Naive thymus-derived CD8-positive, alpha-beta T cell (primary cell): ENCODE results near the gene TMEM92. TPM values are rescaled to one million over a fixed set of nuclear protein-coding genes. Genes with fewer than 3 reads are reported as not detected.
"Not testable (repeated sequence)": the region's sequence is repeated elsewhere in the genome, so short reads cannot be mapped to it uniquely, and the experiment has no call there.

Experiments
- ATAC-seq, 2 donors: fragments of 150-1000 bp; cut with Tn5 transposase in 1 of 2; sonication (Bioruptor Pico), chemical (Tn5 transposase) in 1 of 2; 1 replicate in 1 of 2; 2 replicates in 1 of 2; pipeline ENCODE4 v1.10.0; 2021; ENCODE audit warnings: mild to moderate bottlenecking in 2 of 2, moderate library complexity in 2 of 2
- POLR2A ChIA-PET: fragments of 350-600 bp; sonication (Branson Sonifier 250); formaldehyde crosslinking; loops from one replicate; lab custom pipeline; 2021; ENCODE audit warnings: antibody characterized with exemption; lab: Charles Lee
- DNase-seq, 10 donors: peaks; one replicate each; pipeline versions ENCODE4 v3.0.0 to v3.0.0-alpha.2; 2020 to 2022
- H3K27ac Mint-ChIP-seq, 10 donors: one replicate each; pipeline ENCODE4 v1.8.0; 2020 to 2022; ENCODE audit warnings: mild to moderate bottlenecking in 10 of 10, mixed read lengths in 10 of 10, moderate library complexity in 4 of 10, inconsistent platforms in 1 of 10
- H3K27me3 Mint-ChIP-seq, 5 donors: one replicate each; pipeline ENCODE4 v1.8.0; 2021 to 2022; ENCODE audit warnings: mixed read lengths in 5 of 5
- H3K36me3 Mint-ChIP-seq, 3 donors: one replicate each; pipeline ENCODE4 v1.8.0; 2020 to 2022; ENCODE audit warnings: mixed read lengths in 3 of 3, mild to moderate bottlenecking in 2 of 3, inconsistent platforms in 1 of 3
- H3K4me1 Mint-ChIP-seq, 4 donors: one replicate each; pipeline ENCODE4 v1.8.0; 2021 to 2022; ENCODE audit warnings: mixed read lengths in 4 of 4
- H3K4me3 Mint-ChIP-seq, 10 donors: one replicate each; pipeline ENCODE4 v1.8.0; 2020 to 2022; ENCODE audit warnings: mild to moderate bottlenecking in 10 of 10, mixed read lengths in 10 of 10, moderate library complexity in 6 of 10, inconsistent platforms in 1 of 10
- H3K9me3 Mint-ChIP-seq, 9 donors: one replicate each; pipeline ENCODE4 v1.8.0; 2020 to 2022; ENCODE audit warnings: mixed read lengths in 9 of 9, mild to moderate bottlenecking in 3 of 9, inconsistent platforms in 1 of 9, moderate library complexity in 1 of 9
- polyA plus RNA-seq, 3 donors: library from polyadenylated mRNA; unstranded; fragments of 300-500 nt; fragmentation: Illumina TruSeq; gene quantifications; one replicate each; pipeline ENCODE4 v1.2.3, GENCODE V29; 2021
- total RNA-seq, 8 experiments: library from RNA in 2 of 8; stranded (reverse) in 2 of 8; gene quantifications; one replicate each; pipeline ENCODE4 v1.2.3 and lab custom pipeline; 2021 to 2026

TMEM92 gene
- total and polyA plus RNA-seq, 5 experiments from 2014 or later: not detected

GRCh38 chr17:50299776-50300175, 25.5 kb downstream of the TMEM92 start:
- POLR2A ChIA-PET: no interaction called here
- no peaks in the 10 kb centered on the region for H3K36me3 Mint-ChIP-seq
- no peaks in the 10 kb centered on the region for H3K4me1 Mint-ChIP-seq
- no peak overlapping the region for H3K27ac Mint-ChIP-seq
- H3K4me3 Mint-ChIP-seq: no peak overlapping the region
- H3K9me3 Mint-ChIP-seq: no peaks in the 10 kb centered on the region
- H3K27me3 Mint-ChIP-seq: peaks cover 0 to 17% (median 8%) of the 10 kb centered on the region in 5 donors
- ATAC-seq (no peak), DNase-seq (no peak)

GRCh38 chr17:50300824-50301223, 26.6 kb downstream of the TMEM92 start:
- not testable (repeated sequence) for H3K36me3 Mint-ChIP-seq, ATAC-seq, H3K4me1 Mint-ChIP-seq, H3K27ac Mint-ChIP-seq, H3K4me3 Mint-ChIP-seq, H3K9me3 Mint-ChIP-seq, DNase-seq
- H3K27me3 Mint-ChIP-seq: peaks cover 2 to 18% (median 14%) of the 10 kb centered on the region in 5 donors
- POLR2A ChIA-PET: interaction anchor here (0.5 kb wide), 1 partner anchor 1376 kb away, joined by 3 read pairs; no protein-coding TSS in a partner anchor

GRCh38 chr17:50301891-50302584, 27.8 kb downstream of the TMEM92 start:
- no peaks in the 10 kb centered on the region for H3K36me3 Mint-ChIP-seq
- H3K4me1 Mint-ChIP-seq: no peaks in the 10 kb centered on the region
- H3K4me3 Mint-ChIP-seq: no peak overlapping the region
- POLR2A ChIA-PET: no interaction called here
- H3K27me3 Mint-ChIP-seq: peaks cover 4 to 17% (median 16%) of the 10 kb centered on the region in 5 donors
- no peaks in the 10 kb centered on the region for H3K9me3 Mint-ChIP-seq
- H3K27ac Mint-ChIP-seq: peak overlapping the region in 1 of 10 donors; percentile 5
- ATAC-seq: no peak
- DNase-seq: no peak

GRCh38 chr17:50303051-50303450, 28.8 kb downstream of the TMEM92 start:
- no peaks in the 10 kb centered on the region for H3K36me3 Mint-ChIP-seq
- H3K9me3 Mint-ChIP-seq: no peaks in the 10 kb centered on the region
- H3K27me3 Mint-ChIP-seq: peaks cover 4 to 16% (median 14%) of the 10 kb centered on the region in 5 donors
- ATAC-seq: no peak
- POLR2A ChIA-PET: no interaction called here
- DNase-seq: no peak
- no peak overlapping the region for H3K27ac Mint-ChIP-seq
- no peak overlapping the region for H3K4me3 Mint-ChIP-seq
- no peaks in the 10 kb centered on the region for H3K4me1 Mint-ChIP-seq

- H3K36me3 Mint-ChIP-seq: no peaks in the 10 kb centered on the region
These were observed 29.3 kb downstream of the TMEM92 start for GRCh38 chr17:50303596-50303995.

GRCh38 chr17:50304781-50305404, 30.6 kb downstream of the TMEM92 start:
- DNase-seq (no peak), ATAC-seq (no peak)
- H3K27ac Mint-ChIP-seq: peak overlapping the region in 1 of 10 donors; percentile 51
- H3K4me3 Mint-ChIP-seq: no peak overlapping the region
- H3K36me3 Mint-ChIP-seq: no peaks in the 10 kb centered on the region
- H3K27me3 Mint-ChIP-seq: peaks cover 4 to 16% (median 14%) of the 10 kb centered on the region in 5 donors
- POLR2A ChIA-PET: no interaction called here
- H3K9me3 Mint-ChIP-seq: no peaks in the 10 kb centered on the region
- no peaks in the 10 kb centered on the region for H3K4me1 Mint-ChIP-seq

More at GRCh38 chr17:50303596-50303995, 29.3 kb downstream of the TMEM92 start:
- Mint-ChIP-seq H3K27ac (no peak overlapping the region), H3K4me1 (no peaks in the 10 kb centered on the region), H3K27me3 (peaks cover 4 to 16% (median 14%) of the 10 kb centered on the region in 5 donors), H3K9me3 (no peaks in the 10 kb centered on the region), H3K4me3 (no peak overlapping the region)
- ATAC-seq (no peak), DNase-seq (no peak)
- POLR2A ChIA-PET: no interaction called here

GRCh38 chr17:50307654-50308053, 33.4 kb downstream of the TMEM92 start:
- Mint-ChIP-seq H3K36me3 (no peaks in the 10 kb centered on the region), H3K4me3 (no peak overlapping the region), H3K27ac (no peak overlapping the region), H3K4me1 (no peaks in the 10 kb centered on the region), H3K9me3 (no peaks in the 10 kb centered on the region), H3K27me3 (peaks cover 8 to 41% (median 20%) of the 10 kb centered on the region in 5 donors)
- DNase-seq: no peak
- no peak for ATAC-seq
- POLR2A ChIA-PET: interaction anchor here (0.7 kb wide), 2 partner anchors 9 to 205 kb away, joined by 3 to 4 read pairs; no protein-coding TSS in a partner anchor

GRCh38 chr17:50308666-50309065, 34.4 kb downstream of the TMEM92 start:
- Mint-ChIP-seq H3K27me3 (peaks cover 12 to 45% (median 23%) of the 10 kb centered on the region in 5 donors), H3K4me3 (no peak overlapping the region), H3K36me3 (no peaks in the 10 kb centered on the region), H3K4me1 (no peaks in the 10 kb centered on the region), H3K27ac (no peak overlapping the region), H3K9me3 (no peaks in the 10 kb centered on the region)
- no peak for DNase-seq
- no peak for ATAC-seq
- POLR2A ChIA-PET: no interaction called here

- Mint-ChIP-seq H3K27ac (peak overlapping the region in 1 of 10 donors; percentile 53), H3K4me1 (no peaks in the 10 kb centered on the region), H3K27me3 (peaks cover 13 to 32% (median 23%) of the 10 kb centered on the region in 5 donors), H3K36me3 (no peaks in the 10 kb centered on the region), H3K4me3 (no peak overlapping the region), H3K9me3 (no peaks in the 10 kb centered on the region)
- no peak for ATAC-seq
- POLR2A ChIA-PET: no interaction called here
- no peak for DNase-seq
These were observed 36.3 kb downstream of the TMEM92 start for GRCh38 chr17:50310455-50311111.

- ATAC-seq (no peak), DNase-seq (no peak)
- Mint-ChIP-seq H3K27me3 (peaks cover 11 to 32% (median 20%) of the 10 kb centered on the region in 5 donors), H3K4me1 (no peaks in the 10 kb centered on the region), H3K36me3 (no peaks in the 10 kb centered on the region), H3K4me3 (no peak overlapping the region), H3K9me3 (no peaks in the 10 kb centered on the region), H3K27ac (no peak overlapping the region)
- POLR2A ChIA-PET: no interaction called here
These were observed 36.8 kb downstream of the TMEM92 start for GRCh38 chr17:50311112-50311460.

- Mint-ChIP-seq H3K27ac (no peak overlapping the region), H3K9me3 (no peaks in the 10 kb centered on the region), H3K27me3 (peaks cover 11 to 32% (median 18%) of the 10 kb centered on the region in 5 donors), H3K4me1 (no peaks in the 10 kb centered on the region), H3K4me3 (no peak overlapping the region), H3K36me3 (no peaks in the 10 kb centered on the region)
- ATAC-seq: no peak
- POLR2A ChIA-PET: no interaction called here
- no peak for DNase-seq
These were observed 37.2 kb downstream of the TMEM92 start for GRCh38 chr17:50311483-50311882.

GRCh38 chr17:50312308-50312707, 38.0 kb downstream of the TMEM92 start:
- Mint-ChIP-seq H3K4me1 (no peaks in the 10 kb centered on the region), H3K4me3 (no peak overlapping the region), H3K9me3 (no peaks in the 10 kb centered on the region), H3K27ac (peak overlapping the region in 1 of 10 donors; percentile 13), H3K27me3 (peaks cover 11 to 32% (median 18%) of the 10 kb centered on the region in 5 donors), H3K36me3 (no peaks in the 10 kb centered on the region)
- POLR2A ChIA-PET: no interaction called here
- DNase-seq (no peak), ATAC-seq (no peak)

- ATAC-seq (no peak), DNase-seq (no peak)
- Mint-ChIP-seq H3K27me3 (peaks cover 11 to 32% (median 18%) of the 10 kb centered on the region in 5 donors), H3K36me3 (no peaks in the 10 kb centered on the region), H3K4me1 (no peaks in the 10 kb centered on the region), H3K4me3 (no peak overlapping the region), H3K9me3 (no peaks in the 10 kb centered on the region), H3K27ac (no peak overlapping the region)
- POLR2A ChIA-PET: no interaction called here
These were observed 40.3 kb downstream of the TMEM92 start for GRCh38 chr17:50314456-50315011.
